Fibroblast of skin of left quadriceps (primary cell): Measurements from ENCODE around the gene GPR179.

ENCODE experiments used
- DNase-seq, 2 experiments: peaks; one replicate each; pipeline ENCODE4 v3.0.0-alpha.2; 2013; ENCODE audit warnings: low read depth in 2 of 2

Gene GPR179, protein sequence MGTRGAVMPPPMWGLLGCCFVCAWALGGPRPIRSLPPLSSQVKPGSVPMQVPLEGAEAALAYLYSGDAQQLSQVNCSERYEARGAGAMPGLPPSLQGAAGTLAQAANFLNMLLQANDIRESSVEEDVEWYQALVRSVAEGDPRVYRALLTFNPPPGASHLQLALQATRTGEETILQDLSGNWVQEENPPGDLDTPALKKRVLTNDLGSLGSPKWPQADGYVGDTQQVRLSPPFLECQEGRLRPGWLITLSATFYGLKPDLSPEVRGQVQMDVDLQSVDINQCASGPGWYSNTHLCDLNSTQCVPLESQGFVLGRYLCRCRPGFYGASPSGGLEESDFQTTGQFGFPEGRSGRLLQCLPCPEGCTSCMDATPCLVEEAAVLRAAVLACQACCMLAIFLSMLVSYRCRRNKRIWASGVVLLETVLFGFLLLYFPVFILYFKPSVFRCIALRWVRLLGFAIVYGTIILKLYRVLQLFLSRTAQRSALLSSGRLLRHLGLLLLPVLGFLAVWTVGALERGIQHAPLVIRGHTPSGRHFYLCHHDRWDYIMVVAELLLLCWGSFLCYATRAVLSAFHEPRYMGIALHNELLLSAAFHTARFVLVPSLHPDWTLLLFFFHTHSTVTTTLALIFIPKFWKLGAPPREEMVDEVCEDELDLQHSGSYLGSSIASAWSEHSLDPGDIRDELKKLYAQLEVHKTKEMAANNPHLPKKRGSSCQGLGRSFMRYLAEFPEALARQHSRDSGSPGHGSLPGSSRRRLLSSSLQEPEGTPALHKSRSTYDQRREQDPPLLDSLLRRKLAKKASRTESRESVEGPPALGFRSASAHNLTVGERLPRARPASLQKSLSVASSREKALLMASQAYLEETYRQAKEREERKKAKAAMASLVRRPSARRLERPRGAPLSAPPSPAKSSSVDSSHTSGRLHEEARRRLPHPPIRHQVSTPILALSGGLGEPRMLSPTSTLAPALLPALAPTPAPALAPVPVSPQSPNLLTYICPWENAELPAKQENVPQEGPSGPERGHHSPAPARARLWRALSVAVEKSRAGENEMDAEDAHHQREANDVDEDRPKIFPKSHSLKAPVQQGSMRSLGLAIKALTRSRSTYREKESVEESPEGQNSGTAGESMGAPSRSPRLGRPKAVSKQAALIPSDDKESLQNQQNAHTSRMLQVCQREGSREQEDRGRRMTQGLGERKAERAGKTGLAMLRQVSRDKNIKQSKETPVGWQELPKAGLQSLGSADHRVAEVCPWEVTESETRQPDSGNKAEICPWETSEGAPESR (N-terminal part only)

DNA sequence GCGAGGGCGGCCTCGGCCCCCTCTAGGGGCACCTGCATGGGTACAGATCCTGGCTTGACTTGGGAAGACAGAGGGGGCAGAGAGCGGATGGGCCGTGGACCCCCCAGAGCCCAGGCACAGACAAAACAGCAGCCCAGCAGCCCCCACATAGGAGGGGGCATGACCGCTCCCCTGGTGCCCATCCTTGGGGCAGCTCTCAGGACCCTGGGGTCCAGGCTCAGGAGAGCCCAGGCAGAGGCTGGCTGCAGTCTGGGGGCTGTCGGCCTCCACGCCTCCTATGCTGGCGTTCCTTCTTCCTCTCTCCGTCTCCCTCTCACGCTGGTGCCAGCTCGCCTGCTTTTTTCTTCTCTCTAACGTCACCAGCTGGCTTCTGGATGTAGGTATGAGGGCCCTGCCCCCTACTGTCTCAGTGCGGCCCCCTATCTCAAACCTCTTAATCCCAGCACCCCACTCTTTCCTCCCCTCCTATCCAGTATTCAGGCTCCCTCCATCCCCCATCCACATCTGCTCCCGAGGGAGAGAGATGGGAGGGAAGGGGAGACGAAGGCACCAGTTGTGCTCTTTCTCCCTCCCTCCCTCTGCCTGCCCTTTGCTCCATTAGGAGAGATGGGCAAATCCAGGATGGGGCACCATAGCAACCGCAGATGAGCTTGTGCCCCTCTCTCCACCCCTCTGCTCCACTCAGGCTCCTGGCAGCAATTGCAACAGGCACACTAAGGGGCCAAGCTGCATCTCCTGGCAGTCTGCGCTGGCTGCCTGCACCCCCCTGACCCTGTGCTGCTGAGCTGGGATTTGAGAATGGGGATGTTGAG is at the start of gene GPR179:
Gene GPR179 (minus strand): TSS at position 349 of the 812 bp plus-strand sequence. CDS start 167 bp downstream, at position 182.
- no peak for DNase-seq

DNA sequence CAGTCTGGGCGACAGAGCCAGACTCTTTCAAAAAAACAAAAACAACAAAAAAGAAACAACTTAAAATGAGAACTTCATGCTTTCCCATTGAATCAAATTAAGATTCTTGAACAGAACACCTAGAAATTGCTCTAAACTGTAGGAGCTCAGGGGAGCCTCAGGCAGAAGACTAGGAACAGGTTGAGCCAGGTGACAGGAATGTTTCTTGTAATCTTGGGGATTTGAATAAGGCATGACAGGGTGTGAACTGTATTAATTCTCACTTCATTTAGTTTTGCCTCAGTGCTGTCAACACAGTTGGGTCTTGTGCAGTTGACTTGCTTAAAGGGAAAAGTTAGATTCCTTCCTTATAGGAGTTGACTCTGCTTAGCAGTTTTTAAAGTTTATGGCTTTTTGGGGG is 35.7 kb upstream of the GPR179 start:
- no peak for DNase-seq

DNA sequence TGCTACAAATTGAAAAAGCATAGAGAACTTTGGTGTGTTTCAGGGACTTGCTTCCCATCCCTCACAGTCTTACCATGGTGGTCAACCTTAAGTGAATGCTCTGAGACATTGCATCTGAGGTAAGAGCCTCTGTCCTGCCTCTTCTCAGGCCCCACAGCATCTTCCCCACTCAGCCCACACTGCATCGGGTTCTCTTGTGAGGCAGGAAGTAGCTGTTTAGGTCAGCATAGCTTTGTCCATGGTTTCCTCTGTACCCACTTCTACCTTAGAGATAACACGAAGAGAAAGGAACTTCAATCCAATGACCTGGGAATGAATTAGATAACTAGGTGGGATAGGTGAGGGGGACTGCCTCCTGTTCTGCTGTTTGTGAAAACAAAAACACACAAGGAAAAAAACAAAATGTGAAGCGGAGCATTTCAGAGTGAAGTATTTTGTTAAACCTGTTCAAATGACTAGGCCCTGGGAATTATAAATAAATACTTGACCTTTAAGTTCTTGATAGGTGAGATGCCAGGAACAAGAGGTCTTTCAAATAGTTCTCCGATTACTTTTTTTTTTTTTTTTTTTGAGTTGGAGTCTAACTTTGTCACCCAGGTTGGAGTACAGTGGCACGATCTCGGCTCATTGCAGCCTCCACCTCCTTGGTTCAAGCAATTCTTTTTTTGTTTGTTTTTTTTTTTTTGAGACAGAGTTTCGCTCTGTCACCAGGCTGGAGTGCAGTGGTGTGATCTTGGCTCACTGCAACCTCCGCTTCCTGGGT is 25.5 kb upstream of the GPR179 start:
- no peak for DNase-seq

DNA sequence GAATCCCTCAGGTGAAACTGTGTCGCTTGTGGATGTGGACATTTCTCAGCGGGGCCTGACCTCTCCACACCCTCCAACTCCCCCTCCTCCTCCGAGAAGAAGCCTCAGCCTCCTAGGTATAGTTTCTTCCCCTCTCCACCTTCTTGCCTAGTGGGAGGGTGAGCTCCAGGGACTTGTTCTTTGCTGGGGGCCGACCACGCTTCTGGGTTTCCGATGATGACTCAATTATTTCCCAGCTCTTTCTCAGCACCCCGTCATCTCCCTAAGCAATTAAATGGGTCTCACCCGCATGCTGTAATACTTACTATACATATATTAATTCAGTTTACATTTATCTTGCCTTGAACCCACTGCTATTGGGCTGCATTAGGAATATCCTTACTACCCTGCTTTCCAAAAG is 21.0 kb upstream of the GPR179 start:
- no peak for DNase-seq

DNA sequence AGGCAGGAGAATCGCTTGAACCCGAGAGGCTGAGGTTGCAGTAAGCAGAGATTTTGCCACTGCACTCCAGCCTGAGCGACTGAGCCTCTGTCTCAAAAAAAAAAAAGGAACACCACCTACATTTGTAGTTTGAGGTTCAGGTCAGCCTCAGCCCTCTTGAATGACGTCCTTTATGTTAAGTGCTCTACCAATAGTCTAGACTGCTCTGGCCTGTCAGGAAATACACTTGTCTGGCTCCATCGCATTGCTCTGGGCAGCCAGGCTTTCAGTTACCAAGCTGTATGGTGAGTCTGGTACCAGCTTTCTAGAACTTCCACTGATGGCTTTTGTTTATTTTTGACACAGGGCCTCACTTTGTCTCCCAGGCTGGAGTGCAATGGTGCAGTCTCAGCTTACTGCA is 19.3 kb upstream of the GPR179 start:
- DNase-seq: no peak

DNA sequence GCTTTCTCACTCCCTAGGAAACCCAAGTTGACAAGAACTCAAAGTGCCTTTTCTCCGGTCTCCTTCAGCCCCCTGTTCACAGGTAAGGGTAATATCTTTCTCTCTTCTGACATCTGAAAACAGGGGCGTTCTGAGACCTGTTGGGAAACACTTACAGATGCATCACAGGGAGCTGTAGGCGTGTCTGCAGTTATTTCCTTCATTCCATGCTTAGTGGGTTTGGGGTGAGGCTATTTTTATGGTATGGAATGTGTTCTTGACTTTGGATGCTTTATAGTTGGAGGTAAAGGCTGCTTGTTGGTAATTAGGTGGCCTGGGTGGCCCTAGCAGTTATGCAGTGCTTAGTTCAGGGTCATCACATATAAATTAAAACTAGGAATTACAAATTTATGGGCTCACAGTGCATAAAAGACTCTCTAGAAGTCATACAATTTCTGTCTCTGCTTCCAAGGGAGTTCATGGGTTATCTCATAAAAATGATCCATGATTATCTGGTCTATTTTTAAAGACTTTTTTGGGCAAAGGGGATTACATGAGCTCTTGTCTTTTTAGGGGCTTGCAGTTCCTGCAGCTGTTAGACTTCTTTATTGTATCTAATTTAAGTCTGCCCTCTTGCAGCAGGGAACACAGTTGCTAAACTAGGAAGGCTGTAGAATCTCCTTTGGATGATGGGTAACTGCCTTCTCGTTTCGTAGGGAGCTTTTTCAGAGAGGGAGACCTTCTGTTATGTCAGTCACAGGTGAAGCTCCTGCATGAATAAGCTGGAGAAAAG is 18.1 kb upstream of the GPR179 start:
- DNase-seq: peak; percentile 20 to 24

DNA sequence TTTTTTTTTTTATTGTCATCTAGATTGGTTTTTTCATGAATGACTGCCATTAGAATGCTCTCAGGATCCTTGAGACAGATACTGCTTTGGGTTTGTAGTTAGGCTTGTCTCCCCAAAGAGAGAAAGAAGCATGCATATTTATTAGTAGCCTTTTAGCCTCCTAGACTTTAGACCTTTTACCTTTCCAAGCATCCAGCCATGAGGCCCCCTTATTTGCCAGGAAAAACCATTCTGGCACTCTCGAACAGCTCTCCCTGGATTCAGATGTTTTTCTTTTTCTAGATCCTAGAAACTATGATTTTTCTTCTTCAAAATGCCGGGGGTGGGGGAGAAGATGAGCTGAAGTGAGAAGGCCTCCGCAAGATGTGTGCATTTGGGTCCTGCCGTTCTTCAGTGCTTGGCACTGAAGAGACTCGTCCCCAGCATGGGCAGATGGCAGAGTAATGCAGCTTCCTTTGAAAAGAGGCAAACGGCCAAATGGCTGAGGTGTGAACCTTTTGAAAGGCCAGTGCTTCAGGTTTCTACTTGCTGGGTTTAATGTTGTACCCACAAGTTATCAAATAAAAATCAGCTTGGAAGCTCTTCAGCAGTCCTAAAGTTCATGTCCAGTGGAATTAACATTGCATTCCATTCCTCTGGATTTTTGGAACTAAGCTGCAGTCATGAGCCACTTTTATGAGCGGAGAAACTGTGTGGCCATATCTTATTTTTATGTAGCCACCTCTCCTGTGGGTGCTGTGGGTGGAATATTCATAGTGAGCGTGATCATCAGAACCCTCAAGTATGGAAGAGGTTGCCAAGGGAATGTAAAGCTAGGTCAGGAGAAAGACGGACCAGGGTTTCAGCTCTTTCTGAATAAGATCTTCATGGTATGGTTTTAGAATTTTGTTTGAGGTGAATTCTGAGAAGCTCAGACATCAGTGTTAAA is 15.1 kb upstream of the GPR179 start:
- DNase-seq: no peak

DNA sequence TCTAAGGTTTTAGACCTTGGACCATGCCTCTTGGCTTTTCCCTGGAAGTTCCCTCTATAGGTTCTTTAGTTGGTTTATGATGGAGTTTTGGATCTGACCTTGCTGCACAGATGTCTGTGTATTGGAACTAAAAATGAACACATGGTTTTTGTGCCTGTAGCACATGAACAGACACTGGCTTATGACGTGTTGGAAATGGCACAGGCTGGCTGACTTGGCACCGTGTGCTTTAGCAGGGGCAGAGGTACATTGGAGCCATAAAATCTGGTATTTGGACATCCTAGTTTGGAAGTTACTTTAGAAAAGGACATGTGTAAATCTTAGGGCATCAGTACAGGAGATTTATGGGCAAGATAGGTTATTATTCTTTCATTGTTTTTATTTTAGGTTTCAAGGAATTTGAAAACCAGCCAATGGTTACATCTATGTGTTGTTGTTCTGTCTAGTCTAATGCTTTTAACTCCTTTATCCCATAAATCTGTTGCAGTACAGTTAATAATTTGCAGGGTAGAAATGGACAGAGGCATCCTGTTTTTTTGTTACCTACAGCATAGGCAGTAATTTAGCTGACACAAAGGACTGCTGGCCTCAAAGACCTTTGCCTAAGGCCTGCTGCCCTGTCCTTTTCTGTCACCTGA is 13.8 kb upstream of the GPR179 start:
- DNase-seq: no peak

DNA sequence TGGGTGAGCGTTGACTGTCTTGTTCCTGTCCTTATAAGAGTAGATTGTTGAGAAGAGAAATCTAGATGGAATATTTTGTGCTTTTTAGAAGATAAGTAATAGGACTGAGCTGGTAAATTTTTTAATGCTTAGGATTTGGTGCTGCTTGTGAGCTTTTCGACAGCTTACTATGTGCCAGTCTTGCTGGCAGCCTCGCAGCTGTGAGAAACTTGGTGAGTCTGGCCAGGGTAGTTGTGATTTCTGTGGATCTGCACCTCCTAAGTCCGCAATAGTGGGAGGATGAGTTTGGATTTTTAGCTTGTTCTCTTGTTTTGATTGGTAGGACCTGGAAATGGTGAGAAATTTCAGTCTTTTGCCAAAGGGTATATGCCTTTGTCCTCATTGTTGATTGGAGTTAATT is 11.5 kb upstream of the GPR179 start:
- no peak for DNase-seq

DNA sequence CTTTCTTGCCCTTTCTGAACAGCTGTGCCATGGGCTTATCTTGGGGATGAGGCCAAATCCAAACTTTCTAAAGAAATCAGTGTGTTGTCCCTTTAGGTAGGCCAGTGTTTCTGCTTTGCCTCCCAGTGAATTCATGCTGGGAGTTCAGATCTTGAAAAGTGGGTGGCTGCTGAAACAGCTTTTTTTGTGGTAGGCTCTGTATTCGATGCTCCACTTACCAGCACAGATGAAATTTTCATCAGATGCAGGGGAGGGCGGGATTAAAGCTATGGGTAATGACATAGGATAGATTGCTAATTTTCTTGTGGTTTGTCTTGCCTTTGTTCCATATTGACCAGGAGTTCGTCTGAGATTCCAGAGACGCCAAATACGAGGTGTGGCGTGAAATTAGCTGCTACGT is 10.7 kb upstream of the GPR179 start:
- no peak for DNase-seq

DNA sequence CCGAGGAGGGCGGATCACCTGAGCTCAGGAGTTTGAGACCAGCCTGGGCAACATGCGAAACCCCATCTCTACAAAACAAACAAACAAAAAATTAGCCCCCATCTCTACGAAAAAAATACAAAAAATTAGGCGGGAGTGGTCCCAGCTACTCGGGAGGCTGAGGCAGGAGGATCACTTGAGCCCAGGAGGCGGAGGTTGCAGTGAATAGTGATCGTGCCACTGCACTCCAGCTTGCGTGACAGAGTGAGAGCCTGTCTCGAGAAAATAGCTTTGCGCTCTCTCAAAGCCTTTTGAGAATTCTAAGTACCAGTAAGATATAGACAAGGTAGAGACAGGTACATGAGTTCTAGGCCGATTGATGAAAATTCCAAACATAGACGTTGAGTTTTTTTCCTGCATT is 9.9 kb upstream of the GPR179 start:
- DNase-seq: no peak

DNA sequence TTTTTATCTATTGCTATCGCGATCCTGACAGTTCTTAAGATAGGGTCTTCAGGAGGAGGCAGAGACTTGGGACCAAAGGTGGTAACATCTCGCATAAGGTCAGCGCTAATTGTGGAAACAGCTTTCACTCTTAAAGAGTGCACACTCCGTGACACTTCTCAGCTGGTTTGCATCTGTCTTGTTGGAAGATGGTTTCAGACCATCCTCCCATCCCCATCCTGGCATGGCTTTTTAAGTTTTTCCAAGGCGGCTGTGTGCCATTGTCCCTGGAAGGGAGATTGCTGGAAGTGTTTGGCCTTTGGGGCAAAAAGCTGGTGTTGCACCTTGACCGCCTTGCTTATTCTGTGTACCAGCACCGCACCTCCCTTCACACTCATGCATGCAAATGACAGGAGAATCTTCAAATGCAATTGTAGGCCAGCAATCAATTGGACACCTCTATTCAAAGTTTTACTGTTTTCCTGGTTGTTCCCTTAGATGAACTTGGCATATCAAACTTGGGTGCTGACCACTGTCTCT is 9.4 kb upstream of the GPR179 start:
- DNase-seq: no peak

DNA sequence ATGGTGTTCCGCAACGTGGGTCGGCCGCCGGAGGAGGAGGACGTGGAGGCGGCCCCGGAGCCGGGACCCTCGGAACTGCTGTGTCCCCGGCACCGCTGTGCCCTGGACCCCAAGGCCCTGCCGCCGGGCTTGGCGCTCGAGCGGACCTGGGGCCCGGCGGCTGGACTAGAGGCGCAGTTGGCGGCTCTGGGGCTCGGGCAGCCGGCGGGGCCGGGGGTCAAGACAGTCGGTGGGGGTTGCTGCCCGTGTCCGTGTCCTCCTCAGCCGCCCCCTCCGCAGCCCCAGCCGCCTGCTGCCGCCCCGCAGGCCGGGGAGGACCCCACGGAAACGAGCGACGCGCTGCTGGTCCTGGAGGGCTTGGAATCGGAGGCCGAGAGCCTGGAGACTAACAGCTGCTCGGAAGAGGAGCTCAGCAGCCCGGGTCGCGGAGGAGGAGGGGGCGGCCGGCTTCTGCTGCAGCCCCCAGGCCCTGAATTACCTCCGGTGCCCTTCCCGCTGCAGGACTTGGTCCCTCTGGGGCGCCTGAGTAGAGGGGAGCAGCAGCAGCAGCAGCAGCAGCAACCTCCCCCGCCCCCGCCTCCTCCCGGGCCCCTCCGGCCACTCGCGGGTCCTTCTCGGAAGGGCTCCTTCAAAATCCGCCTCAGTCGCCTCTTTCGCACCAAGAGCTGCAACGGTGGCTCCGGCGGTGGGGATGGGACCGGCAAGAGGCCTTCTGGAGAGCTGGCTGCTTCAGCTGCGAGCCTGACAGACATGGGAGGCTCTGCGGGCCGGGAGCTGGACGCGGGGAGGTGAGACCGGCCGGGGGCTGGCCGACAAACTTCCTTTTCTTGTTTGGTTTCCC is 8.7 kb upstream of the GPR179 start:
- DNase-seq: no peak

DNA sequence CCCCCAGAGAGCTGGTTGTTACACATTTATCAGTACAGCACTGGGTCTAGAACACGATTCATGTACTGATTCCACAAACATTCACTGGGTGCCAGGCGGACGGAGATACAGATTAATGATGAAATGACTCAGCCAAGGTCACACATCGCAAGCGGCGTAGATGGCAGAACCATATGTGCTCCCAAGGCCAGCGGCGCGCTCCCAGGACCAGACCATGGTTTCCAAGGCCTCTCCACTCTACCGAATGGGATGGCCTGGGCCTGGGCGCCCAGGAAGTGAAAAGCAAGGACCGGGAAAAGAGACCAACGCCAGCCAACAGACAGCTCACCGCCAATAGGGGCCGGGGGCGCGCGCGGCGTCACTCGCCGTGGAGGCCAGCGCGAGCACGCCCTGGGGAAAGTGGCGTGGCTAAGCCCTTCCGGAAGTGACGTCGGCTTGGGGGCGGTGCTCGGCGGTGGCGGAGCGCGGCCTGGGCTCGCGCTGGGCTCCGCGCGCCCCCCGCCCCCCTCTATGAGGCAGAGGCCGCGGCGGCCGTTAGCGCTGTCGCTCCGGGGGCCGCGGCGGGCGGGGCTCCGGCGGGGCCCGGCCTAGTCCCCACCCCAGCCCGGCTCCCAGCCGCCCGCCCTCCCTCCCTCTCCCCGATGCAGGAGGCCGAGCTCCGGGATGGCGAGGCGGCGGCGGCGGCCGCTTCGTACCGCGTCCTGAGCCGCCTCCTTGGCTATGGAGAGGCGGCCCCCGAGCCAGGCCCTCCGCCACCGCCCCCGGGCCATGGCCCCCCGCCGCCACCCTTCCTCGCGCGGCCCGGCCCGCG is 7.9 kb upstream of the GPR179 start, which contains the start of gene SOCS7:
Gene SOCS7 (plus strand): TSS at position 433 of the 811 bp plus-strand sequence. CDS start 209 bp downstream, at position 642.
- peak; percentile 82 to 85 for DNase-seq

DNA sequence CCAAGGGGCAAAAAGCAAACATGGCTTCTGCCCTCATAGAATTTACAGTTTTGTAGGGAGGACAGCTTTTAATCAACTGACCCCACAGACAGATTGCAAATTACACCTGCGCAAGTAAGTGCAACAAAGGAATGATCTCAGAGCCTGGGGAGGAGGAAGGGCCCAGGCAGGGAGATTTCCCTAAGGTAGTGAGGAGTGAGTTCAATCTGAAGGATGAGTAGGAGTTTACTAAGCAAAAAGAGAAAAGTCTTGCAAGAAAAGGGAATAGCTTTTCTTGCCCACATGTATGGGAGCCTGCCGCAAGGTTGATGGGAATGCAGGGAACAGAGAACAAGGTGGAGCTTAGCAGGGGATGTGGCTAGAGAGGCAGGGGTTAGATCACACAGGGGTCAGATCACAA is 6.3 kb upstream of the GPR179 start:
- no peak for DNase-seq
